PC-9 (cell line): ENCODE data around the gene TLX2. TPM values are rescaled to one million over a fixed set of nuclear protein-coding genes. Genes with fewer than 3 reads are reported as not detected.

Experiments used
- BruUV-seq: library from RNA; stranded (reverse); fragments of 400-500 nt; replicated peaks from 2 replicates; lab custom pipeline; 2021; lab: Mats Ljungman, UMichigan
- CTCF ChIA-PET: fragments of 300-600 bp; sonication (Branson Sonifier 250); formaldehyde crosslinking; loops from one replicate; lab custom pipeline; 2022; ENCODE audit warnings: antibody characterized with exemption; lab: Charles Lee
- POLR2A ChIA-PET: fragments of 300-600 bp; sonication (Branson Sonifier 250); formaldehyde crosslinking; loops from one replicate; lab custom pipeline; 2022; ENCODE audit warnings: antibody characterized with exemption; ENCODE audit not compliant: unreplicated experiment; lab: Charles Lee
- DNase-seq, 2 experiments: peaks; one replicate each; pipeline versions ENCODE4 v3.0.0 to v3.0.0-alpha.2; 2015 to 2022; ENCODE audit warnings: mixed read lengths in 1 of 2
- H2AFZ ChIP-seq: fragments of 200-600 bp; sonication (generic); 2 replicates; pipeline ENCODE4 v1.8.1; 2017; ENCODE audit warnings: antibody characterized with exemption
- H3F3A ChIP-seq: fragments of 200-600 bp; sonication (generic); 2 replicates; pipeline ENCODE4 v1.8.1; 2017; ENCODE audit warnings: antibody characterized with exemption, mild to moderate bottlenecking, low read depth; ENCODE audit not compliant: insufficient read depth
- H3K27ac ChIP-seq: fragments of 200-600 bp; sonication (generic); 2 replicates; pipeline ENCODE4 v1.6.1; 2016; ENCODE audit warnings: mixed run types
- H3K27me3 ChIP-seq: fragments of 200-600 bp; sonication (generic); 2 replicates; pipeline ENCODE4 v1.6.1; 2016; ENCODE audit warnings: low read depth, mixed run types; ENCODE audit not compliant: insufficient read depth
- H3K36me3 ChIP-seq: fragments of 200-600 bp; sonication (generic); 2 replicates; pipeline ENCODE4 v1.6.1; 2016; ENCODE audit warnings: low read depth, mixed run types
- H3K4me1 ChIP-seq: fragments of 200-600 bp; sonication (generic); replicated peaks from 2 replicates; pipeline ENCODE4 v1.6.1; 2016; ENCODE audit warnings: mixed run types; ENCODE audit not compliant: insufficient read depth
- H3K4me2 ChIP-seq: fragments of 200-600 bp; sonication (generic); 2 replicates; pipeline ENCODE4 v1.6.1; 2017; ENCODE audit warnings: mixed run types
- H3K4me3 ChIP-seq: fragments of 200-600 bp; sonication (generic); 2 replicates; pipeline ENCODE4 v1.6.1; 2016; ENCODE audit warnings: mixed run types
- H3K79me2 ChIP-seq: fragments of 200-600 bp; sonication (generic); 2 replicates; pipeline ENCODE4 v1.6.1; 2017; ENCODE audit warnings: low read depth, mixed run types
- H3K9me2 ChIP-seq: fragments of 200-600 bp; sonication (generic); 2 replicates; pipeline ENCODE4 v1.8.1; 2017; ENCODE audit warnings: mild to moderate bottlenecking; ENCODE audit not compliant: insufficient read depth
- H3K9me3 ChIP-seq: fragments of 200-600 bp; sonication (generic); 2 replicates; pipeline ENCODE4 v1.8.1; 2016; ENCODE audit warnings: low read depth; ENCODE audit not compliant: insufficient read depth
- H4K20me1 ChIP-seq: fragments of 200-600 bp; sonication (generic); 2 replicates; pipeline ENCODE4 v1.8.1; 2017; ENCODE audit not compliant: insufficient read depth
- EZH2 ChIP-seq: fragments of 200-600 bp; sonication (generic); IDR thresholded peaks from 2 replicates; pipeline ENCODE4 v1.8.0; 2017; ENCODE audit warnings: antibody characterized with exemption, low read depth
- intact Hi-C: fragments of 100-400 bp; cut with micrococcal nuclease; formaldehyde crosslinking; loops from one replicate; pipeline ENCODE4 v1.10.0; 2022; ENCODE audit not compliant: unreplicated experiment
- total RNA-seq: library from RNA; stranded (reverse); gene quantifications from 2 replicates; pipeline ENCODE4 v1.2.3, GENCODE V29; 2021
- TF ChIP-seq, protein P1 (sequence below): fragments of 200-600 bp; sonication (generic); conservative IDR thresholded peaks from 2 replicates; pipeline ENCODE4 v1.6.1; 2017; ENCODE audit warnings: mixed run types, antibody characterized with exemption, mild to moderate bottlenecking, moderate library complexity

The TLX2 gene
- total RNA-seq, 1 experiment from 2014 or later = 3.1 TPM

DNA sequence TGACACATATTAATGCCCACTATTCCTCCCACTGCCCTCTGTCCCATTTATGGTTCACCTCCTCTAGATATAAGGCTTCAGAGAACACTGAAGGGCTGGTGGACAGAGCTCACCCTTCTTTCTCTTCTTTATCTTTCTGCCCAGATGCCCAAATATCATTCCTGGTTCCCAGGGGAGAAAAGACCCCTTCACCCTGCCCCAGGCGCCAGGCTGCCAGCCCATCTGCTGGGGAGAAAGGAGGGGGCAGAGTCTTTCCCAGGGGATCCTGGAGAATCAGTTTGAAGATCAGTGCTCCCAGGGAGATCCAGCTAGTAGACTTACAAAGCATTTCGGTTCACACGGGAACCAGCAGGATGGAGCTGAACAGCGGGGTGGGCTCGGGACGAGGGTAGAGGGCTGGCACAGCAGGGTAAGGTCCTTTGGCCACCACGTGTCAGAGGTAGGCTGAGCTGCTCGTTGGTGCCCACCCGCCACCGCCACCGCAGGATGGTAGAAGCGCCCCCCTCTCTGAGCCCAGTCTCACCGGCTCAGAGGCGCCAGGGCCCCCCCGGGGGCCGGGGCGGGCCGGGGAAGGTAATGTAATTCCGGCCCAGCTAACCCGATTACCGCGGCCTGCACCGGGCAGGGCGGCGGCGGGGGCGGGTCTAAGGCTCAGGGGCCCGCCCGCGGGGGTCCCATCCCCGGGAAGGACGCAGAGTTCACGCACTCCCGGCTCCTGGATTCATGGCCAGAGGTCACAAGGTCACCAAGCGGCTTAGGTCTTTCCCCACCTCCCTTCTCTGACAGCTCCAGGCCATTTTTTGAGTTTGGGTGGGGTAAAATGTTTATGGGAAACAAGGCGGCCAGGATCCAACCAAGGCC lies 1.3 kb upstream of the TLX2 start:
- Histone ChIP-seq H3K79me2 (0 out of 2 replicates have a peak, but pooled peaks cover 3% of the 10 kb centered on the region), H3F3A (no peaks in the 10 kb centered on the region), H3K4me1 (peaks cover 7% of the 10 kb centered on the region), H3K9me2 (no peaks in the 10 kb centered on the region), H3K36me3 (no peaks in the 10 kb centered on the region), H3K4me3 (no peak overlapping the region), H4K20me1 (no peaks in the 10 kb centered on the region), H3K4me2 (no peak overlapping the region), H2AFZ (no peak overlapping the region), H3K27ac (no peak overlapping the region), H3K27me3 (no peaks in the 10 kb centered on the region), H3K9me3 (no peaks in the 10 kb centered on the region)
- ChIA-PET POLR2A (no interaction called here), CTCF (no interaction called here)
- TF ChIP-seq, protein P1, sequence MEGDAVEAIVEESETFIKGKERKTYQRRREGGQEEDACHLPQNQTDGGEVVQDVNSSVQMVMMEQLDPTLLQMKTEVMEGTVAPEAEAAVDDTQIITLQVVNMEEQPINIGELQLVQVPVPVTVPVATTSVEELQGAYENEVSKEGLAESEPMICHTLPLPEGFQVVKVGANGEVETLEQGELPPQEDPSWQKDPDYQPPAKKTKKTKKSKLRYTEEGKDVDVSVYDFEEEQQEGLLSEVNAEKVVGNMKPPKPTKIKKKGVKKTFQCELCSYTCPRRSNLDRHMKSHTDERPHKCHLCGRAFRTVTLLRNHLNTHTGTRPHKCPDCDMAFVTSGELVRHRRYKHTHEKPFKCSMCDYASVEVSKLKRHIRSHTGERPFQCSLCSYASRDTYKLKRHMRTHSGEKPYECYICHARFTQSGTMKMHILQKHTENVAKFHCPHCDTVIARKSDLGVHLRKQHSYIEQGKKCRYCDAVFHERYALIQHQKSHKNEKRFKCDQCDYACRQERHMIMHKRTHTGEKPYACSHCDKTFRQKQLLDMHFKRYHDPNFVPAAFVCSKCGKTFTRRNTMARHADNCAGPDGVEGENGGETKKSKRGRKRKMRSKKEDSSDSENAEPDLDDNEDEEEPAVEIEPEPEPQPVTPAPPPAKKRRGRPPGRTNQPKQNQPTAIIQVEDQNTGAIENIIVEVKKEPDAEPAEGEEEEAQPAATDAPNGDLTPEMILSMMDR = no peak
- no peak for TF ChIP-seq EZH2
- no TSS peak for BruUV-seq
- intact Hi-C loops = no loop called here
- no peak for DNase-seq

DNA sequence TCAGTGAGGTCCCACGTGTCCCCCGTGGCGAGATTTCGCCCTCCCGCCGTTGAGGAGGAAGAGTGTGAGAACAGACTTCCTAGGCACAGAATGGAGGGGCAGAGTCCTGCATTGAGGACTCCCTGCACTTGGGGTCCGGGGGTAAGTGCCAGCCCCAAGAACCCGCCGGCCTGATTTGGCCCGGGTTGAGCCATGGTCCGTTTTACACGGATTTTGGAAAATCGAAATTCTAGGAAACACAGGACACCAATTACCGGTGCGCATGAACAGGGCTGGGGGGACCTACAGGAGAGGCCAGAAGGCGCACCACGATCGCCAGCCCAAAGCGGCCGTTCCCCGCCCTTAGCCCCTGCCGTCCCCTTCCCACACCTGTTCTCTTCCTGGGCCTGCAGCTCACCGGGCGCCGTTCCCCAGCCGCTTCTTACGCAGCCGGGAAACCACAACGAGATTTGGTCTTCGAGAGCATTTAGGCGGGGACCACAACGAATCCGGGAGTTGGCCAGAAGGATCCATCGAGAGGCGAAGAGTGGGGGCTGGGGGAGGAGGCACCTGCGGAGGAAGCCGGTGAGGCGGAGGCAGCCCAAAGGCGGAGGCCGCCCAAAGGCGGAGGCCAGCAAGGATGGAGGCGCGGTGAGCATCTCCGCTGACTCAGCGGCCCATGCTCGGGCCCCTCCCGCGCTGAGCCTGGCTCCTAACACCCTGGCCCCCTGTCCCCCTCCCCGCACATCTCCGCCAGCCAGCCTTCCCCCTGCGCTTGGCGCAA lies 464 bp upstream of the TLX2 start:
- Histone ChIP-seq H3K4me2 (no peak overlapping the region), H3F3A (no peaks in the 10 kb centered on the region), H3K27me3 (no peaks in the 10 kb centered on the region), H3K27ac (no peak overlapping the region), H3K79me2 (no peaks in the 10 kb centered on the region), H3K4me3 (no peak overlapping the region), H2AFZ (no peak overlapping the region), H3K9me2 (no peaks in the 10 kb centered on the region), H3K4me1 (peaks cover 1% of the 10 kb centered on the region), H3K36me3 (no peaks in the 10 kb centered on the region), H4K20me1 (no peaks in the 10 kb centered on the region), H3K9me3 (no peaks in the 10 kb centered on the region)
- ChIA-PET POLR2A (no interaction called here), CTCF (no interaction called here)
- BruUV-seq = no TSS peak
- no peak for DNase-seq
- intact Hi-C loops = no loop called here
- no peak for TF ChIP-seq EZH2
- TF ChIP-seq, protein P1 = no peak

DNA sequence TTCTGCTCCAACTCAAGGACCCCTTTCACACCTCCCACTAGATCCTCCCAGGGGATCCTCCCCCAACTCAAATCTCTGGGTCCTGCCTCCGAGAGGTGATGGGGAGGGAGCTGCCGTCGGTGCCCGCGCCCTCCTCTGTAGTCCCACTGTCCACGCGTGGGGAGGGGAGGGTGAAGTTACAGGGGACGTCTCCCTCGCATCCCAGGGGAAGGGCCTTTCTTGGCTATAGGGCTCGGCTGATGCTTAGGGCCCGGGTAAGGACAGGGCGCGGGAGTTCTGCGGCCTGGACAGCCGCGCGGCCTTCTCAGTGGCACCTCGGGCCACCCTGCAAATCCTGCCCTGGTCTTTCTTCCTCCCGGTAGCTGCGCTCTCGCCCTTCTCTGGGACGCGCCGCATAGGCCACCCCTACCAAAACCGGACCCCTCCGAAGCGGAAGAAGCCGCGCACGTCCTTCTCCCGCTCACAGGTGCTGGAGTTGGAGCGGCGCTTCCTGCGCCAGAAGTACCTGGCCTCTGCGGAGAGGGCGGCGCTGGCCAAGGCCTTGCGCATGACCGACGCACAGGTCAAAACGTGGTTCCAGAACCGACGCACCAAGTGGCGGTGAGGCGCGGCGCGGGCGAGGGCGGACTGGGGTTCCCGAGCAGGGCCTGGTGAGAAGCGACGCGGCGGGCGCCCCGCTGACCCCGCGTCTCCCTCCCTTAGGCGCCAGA lies 1.2 kb downstream of the TLX2 start:
- DNase-seq = no peak
- ChIA-PET POLR2A (no interaction called here), CTCF (no interaction called here)
- intact Hi-C loops = no loop called here
- Histone ChIP-seq H4K20me1 (no peaks in the 10 kb centered on the region), H3K9me3 (no peaks in the 10 kb centered on the region), H3F3A (no peaks in the 10 kb centered on the region), H3K4me1 (no peaks in the 10 kb centered on the region), H3K4me2 (no peak overlapping the region), H3K27me3 (no peaks in the 10 kb centered on the region), H3K9me2 (no peaks in the 10 kb centered on the region), H2AFZ (no peak overlapping the region), H3K79me2 (no peaks in the 10 kb centered on the region), H3K4me3 (no peak overlapping the region), H3K36me3 (no peaks in the 10 kb centered on the region), H3K27ac (no peak overlapping the region)
- no TSS peak for BruUV-seq
- TF ChIP-seq EZH2 = no peak
- TF ChIP-seq, protein P1 = no peak
